Stomach (tissue), 9 donors: ENCODE data around the gene XRCC3. TPM values are rescaled to one million over a fixed set of nuclear protein-coding genes. Genes with fewer than 3 reads are reported as not detected.

ENCODE experiments used
- DNase-seq, 2 donors: peaks; one replicate each; pipeline versions ENCODE4 v3.0.0 to v3.0.0-alpha.2; 2013 to 2019
- H3K27ac ChIP-seq, 5 donors: fragments of 200-600 bp in 4 of 5; sonication (generic) in 4 of 5; one replicate each; pipeline ENCODE4 v1.5.1; 2013 to 2019; ENCODE audit warnings: mild to moderate bottlenecking in 1 of 5, moderate library complexity in 1 of 5
- H3K27me3 ChIP-seq, 3 donors: fragments of 200-600 bp; sonication (generic); one replicate each; pipeline ENCODE4 v1.5.1; 2017 to 2019; ENCODE audit warnings: mixed run types in 1 of 3
- H3K36me3 ChIP-seq, 4 donors: fragments of 200-600 bp; sonication (generic); 1 replicate in 3 of 4; 2 replicates in 1 of 4; pipeline ENCODE4 v1.5.1; 2016 to 2019
- H3K4me1 ChIP-seq, 4 donors: fragments of 200-600 bp; sonication (generic); one replicate each; pipeline ENCODE4 v1.5.1; 2016 to 2019
- H3K4me3 ChIP-seq, 4 donors: fragments of 200-600 bp; sonication (generic) in 3 of 4; one replicate each; pipeline ENCODE4 v1.5.1; 2016 to 2019; ENCODE audit warnings: mild to moderate bottlenecking in 1 of 4
- H3K9me3 ChIP-seq, 4 donors: fragments of 200-600 bp; sonication (generic); one replicate each; pipeline ENCODE4 v1.5.1; 2016 to 2019
- EP300 ChIP-seq: sonication (generic); formaldehyde crosslinking; IDR thresholded peaks from one replicate; pipeline ENCODE4 v1.6.1; 2017; ENCODE audit warnings: antibody characterized with exemption
- POLR2A ChIP-seq, 4 donors: fragments of 450-650 bp; IDR thresholded peaks; one replicate each; pipeline ENCODE4 v1.6.1; 2016; ENCODE audit warnings: antibody characterized with exemption in 4 of 4, control low read depth in 2 of 4, mild to moderate bottlenecking in 1 of 4, moderate library complexity in 1 of 4
- POLR2AphosphoS5 ChIP-seq, 3 donors: sonication (generic); formaldehyde crosslinking; IDR thresholded peaks; one replicate each; pipeline ENCODE4 v1.6.1; 2016; ENCODE audit warnings: antibody characterized with exemption in 3 of 3
- WGBS, 5 donors: extraction: QIAGEN DNeasy Blood & Tissue Kit in 3 of 5; methylation state at CpG; one replicate each; pipeline versions ENCODE4 v1.1.5 to v1.1.7; 2013 to 2018; 5-methylcytosine and 5-hydroxymethylcytosine counted together
- intact Hi-C: fragments of 100-400 bp; cut with DNase I; formaldehyde crosslinking; loops from one replicate; pipeline ENCODE4 v1.15.1; 2023; ENCODE audit warnings: low total_unique reads
- polyA plus RNA-seq, 3 donors: library from polyadenylated mRNA; stranded (reverse); fragments of 200-250 nt; gene quantifications; one replicate each; pipeline ENCODE4 v1.2.3, GENCODE V29; 2013
- total RNA-seq, 5 donors: library from RNA; depleted of rRNA; stranded (reverse); fragments of >200 nt; gene quantifications; one replicate each; pipeline versions ENCODE4 v1.1.0 to v1.2.3, GENCODE V29; 2014 to 2016
- TF ChIP-seq, protein P1 (sequence below), 7 experiments: fragments of 450-650 bp in 4 of 7; fragments of 200-600 bp in 3 of 7; sonication (generic) in 3 of 7; IDR thresholded peaks; one replicate each; pipeline ENCODE4 v1.5.1; 2016 to 2019; ENCODE audit warnings: antibody characterized with exemption in 7 of 7, control low read depth in 2 of 7, mild to moderate bottlenecking in 1 of 7
- donor health status: healthy with polysubstance abuse.
- donor health status: Bipolar disorder and iron deficiency.
- donor health status: healthy.

The XRCC3 gene
- total and polyA plus RNA-seq, 8 donors, result 2.6 to 70.1 (median 6.3) TPM

DNA sequence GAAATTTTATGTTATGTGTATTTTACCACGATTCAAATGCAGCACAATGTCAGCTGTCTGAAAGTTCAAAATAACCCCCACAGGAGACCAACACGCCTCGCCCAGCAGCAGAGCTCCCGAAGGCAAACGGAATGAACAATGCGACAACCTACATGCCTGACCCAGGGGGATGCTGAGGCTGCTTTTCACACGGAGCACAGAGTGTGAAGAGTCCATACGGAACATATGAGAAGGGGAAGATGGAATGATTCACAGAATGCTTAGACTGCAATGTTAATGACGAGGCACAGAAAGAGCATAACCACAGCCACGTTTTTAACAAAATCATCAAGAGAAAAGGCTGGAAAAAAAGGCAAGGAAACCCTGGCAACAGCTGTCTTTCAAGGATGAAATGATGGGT is 22.9 kb upstream of the XRCC3 start:
- no peak for DNase-seq
- Histone ChIP-seq H3K27me3 (no peaks in the 10 kb centered on the region), H3K4me3 (no peak overlapping the region), H3K4me1 (peaks cover 15 to 68% (median 36%) of the 10 kb centered on the region in 4 donors), H3K9me3 (no peaks in the 10 kb centered on the region), H3K36me3 (peaks cover 47 to 100% (median 96%) of the 10 kb centered on the region in 4 donors), H3K27ac (peak overlapping the region in 1 of 5 donors; percentile 87)
- intact Hi-C loops, result no loop called here
- 74 to 87% (median 85%) methylated on average over 10 of the region's 10 CpGs for WGBS, 5 donors
- TF ChIP-seq, protein P1, sequence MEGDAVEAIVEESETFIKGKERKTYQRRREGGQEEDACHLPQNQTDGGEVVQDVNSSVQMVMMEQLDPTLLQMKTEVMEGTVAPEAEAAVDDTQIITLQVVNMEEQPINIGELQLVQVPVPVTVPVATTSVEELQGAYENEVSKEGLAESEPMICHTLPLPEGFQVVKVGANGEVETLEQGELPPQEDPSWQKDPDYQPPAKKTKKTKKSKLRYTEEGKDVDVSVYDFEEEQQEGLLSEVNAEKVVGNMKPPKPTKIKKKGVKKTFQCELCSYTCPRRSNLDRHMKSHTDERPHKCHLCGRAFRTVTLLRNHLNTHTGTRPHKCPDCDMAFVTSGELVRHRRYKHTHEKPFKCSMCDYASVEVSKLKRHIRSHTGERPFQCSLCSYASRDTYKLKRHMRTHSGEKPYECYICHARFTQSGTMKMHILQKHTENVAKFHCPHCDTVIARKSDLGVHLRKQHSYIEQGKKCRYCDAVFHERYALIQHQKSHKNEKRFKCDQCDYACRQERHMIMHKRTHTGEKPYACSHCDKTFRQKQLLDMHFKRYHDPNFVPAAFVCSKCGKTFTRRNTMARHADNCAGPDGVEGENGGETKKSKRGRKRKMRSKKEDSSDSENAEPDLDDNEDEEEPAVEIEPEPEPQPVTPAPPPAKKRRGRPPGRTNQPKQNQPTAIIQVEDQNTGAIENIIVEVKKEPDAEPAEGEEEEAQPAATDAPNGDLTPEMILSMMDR (IDR thresholded peaks at IDR 0.05), result no peak
- no peak for TF ChIP-seq POLR2A (IDR thresholded peaks at IDR 0.05)
- no peak for TF ChIP-seq EP300
- TF ChIP-seq POLR2AphosphoS5 (IDR thresholded peaks at IDR 0.05), result no peak

GRCh38 chr14:103737432-103738045 is 22.3 kb upstream of the XRCC3 start:
- 90 to 92% (median 91%) methylated on average over 16 of the region's 16 CpGs for WGBS, 5 donors
- Histone ChIP-seq H3K27ac (peak overlapping the region in 4 of 5 donors; percentile 76 to 87 (median 80)), H3K9me3 (no peaks in the 10 kb centered on the region), H3K36me3 (peaks cover 52 to 100% (median 99%) of the 10 kb centered on the region in 4 donors), H3K4me3 (no peak overlapping the region), H3K4me1 (peaks cover 15 to 69% (median 37%) of the 10 kb centered on the region in 4 donors), H3K27me3 (no peaks in the 10 kb centered on the region)
- no peak for TF ChIP-seq EP300
- TF ChIP-seq, protein P1 (IDR thresholded peaks at IDR 0.05), result no peak
- TF ChIP-seq POLR2AphosphoS5 (IDR thresholded peaks at IDR 0.05), result no peak
- no peak for DNase-seq
- intact Hi-C loops, result no loop called here

- Histone ChIP-seq H3K27me3 (no peaks in the 10 kb centered on the region), H3K4me3 (no peak overlapping the region), H3K36me3 (peaks cover 59 to 100% (median 99%) of the 10 kb centered on the region in 4 donors), H3K27ac (peak overlapping the region; percentile 37 to 87 (median 78)), H3K4me1 (peaks cover 15 to 72% (median 41%) of the 10 kb centered on the region in 4 donors), H3K9me3 (no peaks in the 10 kb centered on the region)
- 63 to 81% (median 80%) methylated on average over 10 of the region's 10 CpGs for WGBS, 5 donors
- no peak for DNase-seq
- TF ChIP-seq POLR2A (IDR thresholded peaks at IDR 0.05) (no peak), POLR2AphosphoS5 (IDR thresholded peaks at IDR 0.05) (peak in 2 of 3 donors; percentile 49 to 82), EP300 (peak; percentile 34)
- TF ChIP-seq, protein P1 (IDR thresholded peaks at IDR 0.05), result no peak
- intact Hi-C loops, result no loop called here
Measured at GRCh38 chr14:103736546-103737431, 21.5 kb upstream of the XRCC3 start.

- WGBS, 5 donors, result 82 to 86% (median 84%) methylated on average over 16 to 22 of the region's 22 CpGs
- no peaks in the 10 kb centered on the region for H3K9me3 ChIP-seq
- H3K4me1 ChIP-seq, result peaks cover 15 to 79% (median 46%) of the 10 kb centered on the region in 4 donors
- no peak overlapping the region for H3K4me3 ChIP-seq
- peak overlapping the region in 4 of 5 donors; percentile 76 to 87 (median 80) for H3K27ac ChIP-seq
- TF ChIP-seq, protein P1 (IDR thresholded peaks at IDR 0.05), result no peak
- TF ChIP-seq POLR2AphosphoS5 (IDR thresholded peaks at IDR 0.05) (no peak), POLR2A (IDR thresholded peaks at IDR 0.05) (no peak), EP300 (no peak)
- no peaks in the 10 kb centered on the region for H3K27me3 ChIP-seq
- H3K36me3 ChIP-seq, result peaks cover 60 to 99% (median 95%) of the 10 kb centered on the region in 4 donors
- intact Hi-C loops, result no loop called here
- no peak for DNase-seq
Measured at GRCh38 chr14:103735815-103736545, 20.7 kb upstream of the XRCC3 start.
